K562 (cell line): ENCODE results near the gene MRPL55. TPM values are rescaled to one million over a fixed set of nuclear protein-coding genes. Genes with fewer than 3 reads are reported as not detected.

Experiments used
- CCAR2 ChIP-seq: fragments of 200-400 bp; formaldehyde crosslinking; IDR thresholded peaks from 2 replicates; pipeline ENCODE4 v1.6.1; 2017; ENCODE audit warnings: mild to moderate bottlenecking, low read depth, low read length
- E2F3 ChIP-seq: fragments of 250-450 bp; sonication (Bioruptor Pico); IDR thresholded peaks from 2 replicates; pipeline ENCODE4 v1.4.0; 2020; ENCODE audit warnings: mild to moderate bottlenecking
- E2F6 ChIP-seq, 2 experiments: IDR thresholded peaks; 2 replicates each; pipeline ENCODE4 v1.6.1; 2011; ENCODE audit warnings: borderline replicate concordance in 1 of 2, control low read depth in 1 of 2, low read depth in 1 of 2, low read length in 1 of 2, mild to moderate bottlenecking in 1 of 2, mixed read lengths in 1 of 2, moderate library complexity in 1 of 2; ENCODE audit not compliant: insufficient read depth in 1 of 2, insufficient read length in 1 of 2, poor library complexity in 1 of 2, severe bottlenecking in 1 of 2; ENCODE audit errors: extremely low read depth in 1 of 2
- ETV6 ChIP-seq, 3 experiments: fragments of 150-350 bp in 1 of 3; sonication (generic) in 1 of 3; formaldehyde crosslinking in 1 of 3; IDR thresholded peaks; 2 replicates each; pipeline versions ENCODE4 v1.6.1 to v1.8.0; 2014 to 2022; ENCODE audit warnings: borderline replicate concordance in 2 of 3, low read depth in 2 of 3, antibody characterized with exemption in 1 of 3, low read length in 1 of 3, mild to moderate bottlenecking in 1 of 3, missing genetic modification reagents in 1 of 3
- KLF10 ChIP-seq: fragments of 250-450 bp; sonication (Bioruptor Pico); IDR thresholded peaks from 2 replicates; pipeline ENCODE4 v1.6.1; 2021; ENCODE audit warnings: matching md5 sums
- KLF6 ChIP-seq: fragments of 250-450 bp; sonication (Bioruptor Pico); IDR thresholded peaks from 2 replicates; pipeline ENCODE4 v1.4.0; 2020; ENCODE audit warnings: mild to moderate bottlenecking, moderate library complexity, borderline replicate concordance
- NFATC3 ChIP-seq: fragments of 450-650 bp; IDR thresholded peaks from 2 replicates; pipeline ENCODE4 v1.6.1; 2017; ENCODE audit warnings: mild to moderate bottlenecking
- NFIC ChIP-seq: fragments of 450-650 bp; IDR thresholded peaks from 2 replicates; pipeline ENCODE4 v1.6.1; 2017; ENCODE audit warnings: mild to moderate bottlenecking, inconsistent platforms
- NFRKB ChIP-seq: fragments of 450-650 bp; IDR thresholded peaks from 2 replicates; pipeline ENCODE4 v1.6.1; 2016; ENCODE audit warnings: low read depth
- RAD21 ChIP-seq, 2 experiments: fragments of 250-450 bp in 1 of 2; fragments of 450-650 bp in 1 of 2; sonication (Bioruptor Pico) in 1 of 2; formaldehyde crosslinking in 1 of 2; IDR thresholded peaks in 1 of 2; conservative IDR thresholded peaks in 1 of 2; 2 replicates each; pipeline versions ENCODE4 v1.4.0 to v1.8.0; 2020 to 2022; ENCODE audit warnings: mild to moderate bottlenecking in 2 of 2, moderate library complexity in 1 of 2
- RBBP5 ChIP-seq: fragments of 200-600 bp; sonication (generic); IDR thresholded peaks from 2 replicates; pipeline ENCODE4 v1.6.1; 2012; ENCODE audit warnings: borderline replicate concordance, mild to moderate bottlenecking, low read length, control low read depth, inconsistent platforms; ENCODE audit not compliant: insufficient read depth, poor library complexity, severe bottlenecking
- SPI1 ChIP-seq: IDR thresholded peaks from 2 replicates; pipeline ENCODE4 v1.6.1; 2011; ENCODE audit warnings: low read depth, low read length, control low read depth, borderline replicate concordance
- TFAP4 ChIP-seq: sonication (generic); formaldehyde crosslinking; IDR thresholded peaks from 2 replicates; pipeline ENCODE4 v1.8.0; 2022; ENCODE audit warnings: missing genetic modification reagents, mild to moderate bottlenecking, moderate library complexity, borderline replicate concordance
- TOE1 ChIP-seq, 2 experiments: fragments of 450-650 bp in 1 of 2; sonication (generic) in 1 of 2; formaldehyde crosslinking in 1 of 2; IDR thresholded peaks; 2 replicates each; pipeline versions ENCODE4 v1.7.1 to v1.8.0; 2016 to 2022; ENCODE audit warnings: borderline replicate concordance in 2 of 2, mild to moderate bottlenecking in 2 of 2, antibody characterized with exemption in 1 of 2, inconsistent platforms in 1 of 2, low read depth in 1 of 2, missing genetic modification reagents in 1 of 2, moderate library complexity in 1 of 2
- ZNF133 ChIP-seq: fragments of 250-450 bp; sonication (Bioruptor Pico); IDR thresholded peaks from 2 replicates; pipeline ENCODE4 v1.4.0; 2020; ENCODE audit warnings: mild to moderate bottlenecking
- ZNF212 ChIP-seq: fragments of 450-650 bp; formaldehyde crosslinking; IDR thresholded peaks from 2 replicates; pipeline ENCODE4 v1.4.0; 2020; ENCODE audit warnings: mild to moderate bottlenecking
- ZNF253 ChIP-seq: fragments of 250-450 bp; sonication (Bioruptor Pico); conservative IDR thresholded peaks from 2 replicates; pipeline ENCODE4 v1.6.1; 2021; ENCODE audit warnings: mild to moderate bottlenecking
- ZNF263 ChIP-seq: sonication (generic); formaldehyde crosslinking; IDR thresholded peaks from 2 replicates; pipeline ENCODE4 v1.8.0; 2022; ENCODE audit warnings: mild to moderate bottlenecking, missing genetic modification reagents, borderline replicate concordance
- ZNF324 ChIP-seq: fragments of 250-450 bp; sonication (Bioruptor Pico); IDR thresholded peaks from 2 replicates; pipeline ENCODE4 v1.4.0; 2020; ENCODE audit warnings: mild to moderate bottlenecking
- polyA plus RNA-seq, 8 experiments: library from polyadenylated mRNA; depleted of rRNA in 4 of 8; stranded (reverse) in 5 of 8; unstranded in 3 of 8; fragments of >200 nt; fragmentation: Nextera tagmentation in 2 of 8; fragmentation: Illumina TruSeq in 1 of 8; extraction: Ambion mirVana in 2 of 8; extraction: Trizol in 1 of 8; gene quantifications; 2 replicates each; pipeline versions ENCODE4 v1.2.1 to v1.2.3, GENCODE V29; 2011 to 2014; ENCODE audit warnings: inconsistent platforms in 1 of 8, missing spikeins in 1 of 8
- total RNA-seq, 7 experiments: library from RNA; depleted of rRNA in 6 of 7; stranded (reverse); fragments of >200 nt in 6 of 7; fragmentation: Illumina TruSeq in 2 of 7; extraction: Trizol in 2 of 7; gene quantifications; 2 replicates each; pipeline versions ENCODE4 v1.2.1 to v1.2.3, GENCODE V29; 2011 to 2021; ENCODE audit warnings: low replicate concordance in 1 of 7
- TF ChIP-seq, protein P1 (sequence below): fragments of 450-650 bp; formaldehyde crosslinking; IDR thresholded peaks from 2 replicates; pipeline ENCODE4 v1.4.0; 2020; ENCODE audit warnings: mild to moderate bottlenecking, moderate library complexity
- TF ChIP-seq, protein P2 (sequence below): IDR thresholded peaks from 2 replicates; pipeline ENCODE4 v1.6.1; 2012; ENCODE audit warnings: low read depth, low read length, improper control_type of control experiment, borderline replicate concordance

Gene MRPL55
- total and polyA plus RNA-seq, 9 of the 15 experiments (the other 6 are each of a cell fraction or from before 2014, with no cell fraction given), result 34.9 to 228 (median 81.0) TPM

- TF ChIP-seq KLF6 (CRISPR knock-in tag) (0 out of 2 replicates have a peak, but pooled peaks have one; percentile 10), RAD21 (CRISPR knock-in tag; conservative IDR thresholded peaks at IDR 0.05 in 1 of 2, IDR thresholded peaks at IDR 0.05 in 1 of 2) (peak in 1 of 2 experiments; percentile 31; a peak in 2 of 4 replicates), E2F6 (IDR thresholded peaks at IDR 0.05; ENCODE audit: borderline replicate concordance in 1 of 2, extremely low read depth in 1 of 2, insufficient read depth in 1 of 2, insufficient read length in 1 of 2, low read depth in 1 of 2, low read length in 1 of 2, poor library complexity in 1 of 2, severe bottlenecking in 1 of 2) (peak in 1 of 2 experiments; percentile 5), SPI1 (no peak), ZNF133 (CRISPR knock-in tag) (0 out of 2 replicates have a peak, but pooled peaks have one; percentile 40), ZNF253 (CRISPR knock-in tag) (no peak), ZNF324 (CRISPR knock-in tag) (0 out of 2 replicates have a peak, but pooled peaks have one; percentile 14), ZNF263 (CRISPR knock-in tag) (peak; percentile 50; the same call in 1 of the 2 replicates), NFATC3 (peak; percentile 77; the same call in 1 of the 2 replicates), NFRKB (peak; percentile 80), RBBP5 (no peak), TFAP4 (CRISPR knock-in tag) (no peak), KLF10 (CRISPR knock-in tag) (no peak), CCAR2 (no peak), TOE1 (IDR thresholded peaks at IDR 0.05; ENCODE audit: borderline replicate concordance) (no peak), TOE1 (CRISPR knock-in tag; IDR thresholded peaks at IDR 0.05; ENCODE audit: borderline replicate concordance, low read depth) (no peak), NFIC (peak; percentile 36; the same call in 1 of the 2 replicates), ETV6 (IDR thresholded peaks at IDR 0.05; ENCODE audit: borderline replicate concordance in 1 of 2, low read depth in 2 of 2, low read length in 1 of 2) (0 out of 4 replicates have a peak, but pooled peaks of 1 of the 2 experiments have one; percentile 30), ETV6 (CRISPR knock-in tag; IDR thresholded peaks at IDR 0.05; ENCODE audit: borderline replicate concordance) (no peak), ZNF212 (CRISPR knock-in tag) (peak; percentile 74; the same call in 1 of the 2 replicates), E2F3 (peak; percentile 81)
- TF ChIP-seq, protein P1, sequence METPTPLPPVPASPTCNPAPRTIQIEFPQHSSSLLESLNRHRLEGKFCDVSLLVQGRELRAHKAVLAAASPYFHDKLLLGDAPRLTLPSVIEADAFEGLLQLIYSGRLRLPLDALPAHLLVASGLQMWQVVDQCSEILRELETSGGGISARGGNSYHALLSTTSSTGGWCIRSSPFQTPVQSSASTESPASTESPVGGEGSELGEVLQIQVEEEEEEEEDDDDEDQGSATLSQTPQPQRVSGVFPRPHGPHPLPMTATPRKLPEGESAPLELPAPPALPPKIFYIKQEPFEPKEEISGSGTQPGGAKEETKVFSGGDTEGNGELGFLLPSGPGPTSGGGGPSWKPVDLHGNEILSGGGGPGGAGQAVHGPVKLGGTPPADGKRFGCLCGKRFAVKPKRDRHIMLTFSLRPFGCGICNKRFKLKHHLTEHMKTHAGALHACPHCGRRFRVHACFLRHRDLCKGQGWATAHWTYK (CRISPR knock-in tag), result peak; percentile 80
- TF ChIP-seq, protein P2, sequence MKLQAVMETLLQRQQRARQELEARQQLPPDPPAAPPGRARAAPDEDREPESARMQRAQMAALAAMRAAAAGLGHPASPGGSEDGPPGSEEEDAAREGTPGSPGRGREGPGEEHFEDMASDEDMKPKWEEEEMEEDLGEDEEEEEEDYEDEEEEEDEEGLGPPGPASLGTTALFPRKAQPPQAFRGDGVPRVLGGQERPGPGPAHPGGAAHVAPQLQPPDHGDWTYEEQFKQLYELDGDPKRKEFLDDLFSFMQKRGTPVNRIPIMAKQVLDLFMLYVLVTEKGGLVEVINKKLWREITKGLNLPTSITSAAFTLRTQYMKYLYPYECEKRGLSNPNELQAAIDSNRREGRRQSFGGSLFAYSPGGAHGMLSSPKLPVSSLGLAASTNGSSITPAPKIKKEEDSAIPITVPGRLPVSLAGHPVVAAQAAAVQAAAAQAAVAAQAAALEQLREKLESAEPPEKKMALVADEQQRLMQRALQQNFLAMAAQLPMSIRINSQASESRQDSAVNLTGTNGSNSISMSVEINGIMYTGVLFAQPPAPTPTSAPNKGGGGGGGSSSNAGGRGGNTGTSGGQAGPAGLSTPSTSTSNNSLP, result no peak
Measured at GRCh38 chr1:228139406-228139930, 30.4 kb upstream of the MRPL55 start (continued).
